Panc1 (cell line): ENCODE results near the gene CLNS1A.

Experiments
- POLR2AphosphoS5 ChIP-seq: IDR thresholded peaks from 2 replicates; pipeline ENCODE4 v1.6.1; 2012; ENCODE audit warnings: mild to moderate bottlenecking, low read depth, low read length, moderate library complexity
- SIN3A ChIP-seq: IDR thresholded peaks from 2 replicates; pipeline ENCODE4 v1.6.1; 2012; ENCODE audit warnings: low read depth, mild to moderate bottlenecking, low read length, moderate library complexity, borderline replicate concordance; ENCODE audit not compliant: insufficient read depth
- TCF7L2 ChIP-seq: IDR thresholded peaks from 2 replicates; pipeline ENCODE4 v1.6.1; 2011; ENCODE audit warnings: mild to moderate bottlenecking, low read depth, low read length, inconsistent platforms
- TF ChIP-seq, protein P1 (sequence below): fragments of 450-650 bp; IDR thresholded peaks from 2 replicates; pipeline ENCODE4 v1.5.1; 2017; ENCODE audit warnings: mild to moderate bottlenecking
- TF ChIP-seq, protein P2 (sequence below), 2 experiments: IDR thresholded peaks; 2 replicates each; pipeline ENCODE4 v1.6.1; 2011 to 2012; ENCODE audit warnings: low read depth in 2 of 2, control low read depth in 1 of 2, low read length in 1 of 2, mild to moderate bottlenecking in 1 of 2, moderate library complexity in 1 of 2; ENCODE audit not compliant: insufficient read depth in 1 of 2

DNA sequence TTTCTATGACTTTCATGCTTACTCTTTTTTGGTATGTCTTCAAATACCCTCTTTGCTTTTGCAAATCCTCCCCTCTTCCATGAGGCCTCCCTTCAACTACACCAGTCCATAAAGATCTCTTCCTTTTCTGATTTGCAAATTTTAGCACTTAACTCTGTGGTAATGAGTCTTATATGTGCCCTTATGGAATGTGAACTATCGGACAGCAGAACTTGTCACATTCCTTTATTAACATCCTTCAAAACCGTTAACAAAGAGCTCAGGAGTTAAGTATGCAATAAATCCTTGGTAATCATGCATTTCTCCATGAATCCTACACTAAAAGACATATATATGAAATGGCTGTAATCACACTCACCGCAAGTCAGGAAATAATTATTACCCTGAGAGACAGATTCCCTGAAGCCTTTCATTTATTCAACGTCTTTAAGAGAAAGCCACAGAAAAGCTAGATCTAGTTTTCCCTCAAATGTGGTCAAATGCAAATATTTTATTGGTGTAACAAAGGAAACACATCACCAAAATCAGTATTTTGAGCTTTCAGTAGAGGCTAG, 7.4 kb downstream of the CLNS1A start:
- TF ChIP-seq, protein P1, sequence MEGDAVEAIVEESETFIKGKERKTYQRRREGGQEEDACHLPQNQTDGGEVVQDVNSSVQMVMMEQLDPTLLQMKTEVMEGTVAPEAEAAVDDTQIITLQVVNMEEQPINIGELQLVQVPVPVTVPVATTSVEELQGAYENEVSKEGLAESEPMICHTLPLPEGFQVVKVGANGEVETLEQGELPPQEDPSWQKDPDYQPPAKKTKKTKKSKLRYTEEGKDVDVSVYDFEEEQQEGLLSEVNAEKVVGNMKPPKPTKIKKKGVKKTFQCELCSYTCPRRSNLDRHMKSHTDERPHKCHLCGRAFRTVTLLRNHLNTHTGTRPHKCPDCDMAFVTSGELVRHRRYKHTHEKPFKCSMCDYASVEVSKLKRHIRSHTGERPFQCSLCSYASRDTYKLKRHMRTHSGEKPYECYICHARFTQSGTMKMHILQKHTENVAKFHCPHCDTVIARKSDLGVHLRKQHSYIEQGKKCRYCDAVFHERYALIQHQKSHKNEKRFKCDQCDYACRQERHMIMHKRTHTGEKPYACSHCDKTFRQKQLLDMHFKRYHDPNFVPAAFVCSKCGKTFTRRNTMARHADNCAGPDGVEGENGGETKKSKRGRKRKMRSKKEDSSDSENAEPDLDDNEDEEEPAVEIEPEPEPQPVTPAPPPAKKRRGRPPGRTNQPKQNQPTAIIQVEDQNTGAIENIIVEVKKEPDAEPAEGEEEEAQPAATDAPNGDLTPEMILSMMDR = no peak
- TF ChIP-seq TCF7L2 = no peak
- TF ChIP-seq POLR2AphosphoS5 = no peak
- TF ChIP-seq, protein P2, sequence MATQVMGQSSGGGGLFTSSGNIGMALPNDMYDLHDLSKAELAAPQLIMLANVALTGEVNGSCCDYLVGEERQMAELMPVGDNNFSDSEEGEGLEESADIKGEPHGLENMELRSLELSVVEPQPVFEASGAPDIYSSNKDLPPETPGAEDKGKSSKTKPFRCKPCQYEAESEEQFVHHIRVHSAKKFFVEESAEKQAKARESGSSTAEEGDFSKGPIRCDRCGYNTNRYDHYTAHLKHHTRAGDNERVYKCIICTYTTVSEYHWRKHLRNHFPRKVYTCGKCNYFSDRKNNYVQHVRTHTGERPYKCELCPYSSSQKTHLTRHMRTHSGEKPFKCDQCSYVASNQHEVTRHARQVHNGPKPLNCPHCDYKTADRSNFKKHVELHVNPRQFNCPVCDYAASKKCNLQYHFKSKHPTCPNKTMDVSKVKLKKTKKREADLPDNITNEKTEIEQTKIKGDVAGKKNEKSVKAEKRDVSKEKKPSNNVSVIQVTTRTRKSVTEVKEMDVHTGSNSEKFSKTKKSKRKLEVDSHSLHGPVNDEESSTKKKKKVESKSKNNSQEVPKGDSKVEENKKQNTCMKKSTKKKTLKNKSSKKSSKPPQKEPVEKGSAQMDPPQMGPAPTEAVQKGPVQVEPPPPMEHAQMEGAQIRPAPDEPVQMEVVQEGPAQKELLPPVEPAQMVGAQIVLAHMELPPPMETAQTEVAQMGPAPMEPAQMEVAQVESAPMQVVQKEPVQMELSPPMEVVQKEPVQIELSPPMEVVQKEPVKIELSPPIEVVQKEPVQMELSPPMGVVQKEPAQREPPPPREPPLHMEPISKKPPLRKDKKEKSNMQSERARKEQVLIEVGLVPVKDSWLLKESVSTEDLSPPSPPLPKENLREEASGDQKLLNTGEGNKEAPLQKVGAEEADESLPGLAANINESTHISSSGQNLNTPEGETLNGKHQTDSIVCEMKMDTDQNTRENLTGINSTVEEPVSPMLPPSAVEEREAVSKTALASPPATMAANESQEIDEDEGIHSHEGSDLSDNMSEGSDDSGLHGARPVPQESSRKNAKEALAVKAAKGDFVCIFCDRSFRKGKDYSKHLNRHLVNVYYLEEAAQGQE (IDR thresholded peaks at IDR 0.05; ENCODE audit: insufficient read depth in 1 of 2, low read depth in 2 of 2, low read length in 1 of 2) = no peak
- TF ChIP-seq SIN3A = no peak
